Fibroblast of mammary gland (primary cell): ENCODE results near the gene KRT6A.

Experiments
- DNase-seq: peaks from one replicate; pipeline ENCODE4 v3.0.0-alpha.2; 2010; ENCODE audit warnings: low read depth
- H3K4me3 ChIP-seq: 2 replicates; pipeline ENCODE4 v1.5.1; 2011; ENCODE audit warnings: low read depth, mild to moderate bottlenecking, low read length, moderate library complexity; ENCODE audit not compliant: control insufficient read depth
- TF ChIP-seq, protein P1 (sequence below): conservative IDR thresholded peaks from 2 replicates; pipeline ENCODE4 v1.5.1; 2011; ENCODE audit warnings: low read depth, low read length, inconsistent platforms; ENCODE audit not compliant: control insufficient read depth, insufficient read depth

Gene KRT6A

DNA sequence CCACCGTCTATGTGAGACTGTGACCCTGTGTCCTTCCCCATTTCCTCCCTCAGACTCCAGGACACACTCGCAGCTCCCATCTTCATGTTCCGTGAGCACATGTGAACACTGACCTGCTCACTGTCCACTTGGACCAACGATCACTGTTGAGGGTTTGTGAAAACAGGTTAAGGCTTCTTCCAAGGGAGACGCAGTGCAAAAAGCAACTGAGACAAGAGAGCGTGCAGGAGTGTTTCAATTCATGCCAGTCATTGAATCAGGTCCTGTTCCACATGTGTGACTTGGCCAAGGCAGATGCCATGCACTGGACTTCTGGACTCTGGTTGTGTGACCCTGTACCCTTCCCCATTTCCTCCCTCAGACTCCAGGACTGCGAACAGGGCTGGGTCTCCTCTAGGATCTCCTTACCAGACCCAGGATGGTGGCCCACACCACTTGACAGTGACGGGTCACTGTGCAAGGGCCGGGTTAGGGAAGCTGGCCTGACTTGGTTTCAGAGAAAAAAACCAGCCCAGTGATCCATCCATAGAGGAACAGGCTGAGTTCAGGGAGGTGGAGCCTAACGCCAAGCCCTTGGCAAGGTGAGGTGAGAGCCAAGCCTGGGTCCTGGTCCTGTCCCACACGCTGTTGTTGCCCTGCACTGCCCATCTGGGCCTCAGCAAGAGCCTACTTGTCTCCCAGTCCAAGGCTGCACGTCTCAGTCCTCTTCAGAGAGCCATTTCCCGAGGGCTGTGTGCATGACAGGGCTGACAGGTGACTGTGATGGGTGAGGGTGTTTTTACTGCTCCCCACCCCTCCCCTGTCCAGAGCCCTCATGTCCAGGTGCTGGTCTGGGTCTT lies 32.8 kb upstream of the KRT6A start:
- DNase-seq = no peak
- TF ChIP-seq, protein P1, sequence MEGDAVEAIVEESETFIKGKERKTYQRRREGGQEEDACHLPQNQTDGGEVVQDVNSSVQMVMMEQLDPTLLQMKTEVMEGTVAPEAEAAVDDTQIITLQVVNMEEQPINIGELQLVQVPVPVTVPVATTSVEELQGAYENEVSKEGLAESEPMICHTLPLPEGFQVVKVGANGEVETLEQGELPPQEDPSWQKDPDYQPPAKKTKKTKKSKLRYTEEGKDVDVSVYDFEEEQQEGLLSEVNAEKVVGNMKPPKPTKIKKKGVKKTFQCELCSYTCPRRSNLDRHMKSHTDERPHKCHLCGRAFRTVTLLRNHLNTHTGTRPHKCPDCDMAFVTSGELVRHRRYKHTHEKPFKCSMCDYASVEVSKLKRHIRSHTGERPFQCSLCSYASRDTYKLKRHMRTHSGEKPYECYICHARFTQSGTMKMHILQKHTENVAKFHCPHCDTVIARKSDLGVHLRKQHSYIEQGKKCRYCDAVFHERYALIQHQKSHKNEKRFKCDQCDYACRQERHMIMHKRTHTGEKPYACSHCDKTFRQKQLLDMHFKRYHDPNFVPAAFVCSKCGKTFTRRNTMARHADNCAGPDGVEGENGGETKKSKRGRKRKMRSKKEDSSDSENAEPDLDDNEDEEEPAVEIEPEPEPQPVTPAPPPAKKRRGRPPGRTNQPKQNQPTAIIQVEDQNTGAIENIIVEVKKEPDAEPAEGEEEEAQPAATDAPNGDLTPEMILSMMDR = no peak
- no peak overlapping the region for H3K4me3 ChIP-seq

DNA sequence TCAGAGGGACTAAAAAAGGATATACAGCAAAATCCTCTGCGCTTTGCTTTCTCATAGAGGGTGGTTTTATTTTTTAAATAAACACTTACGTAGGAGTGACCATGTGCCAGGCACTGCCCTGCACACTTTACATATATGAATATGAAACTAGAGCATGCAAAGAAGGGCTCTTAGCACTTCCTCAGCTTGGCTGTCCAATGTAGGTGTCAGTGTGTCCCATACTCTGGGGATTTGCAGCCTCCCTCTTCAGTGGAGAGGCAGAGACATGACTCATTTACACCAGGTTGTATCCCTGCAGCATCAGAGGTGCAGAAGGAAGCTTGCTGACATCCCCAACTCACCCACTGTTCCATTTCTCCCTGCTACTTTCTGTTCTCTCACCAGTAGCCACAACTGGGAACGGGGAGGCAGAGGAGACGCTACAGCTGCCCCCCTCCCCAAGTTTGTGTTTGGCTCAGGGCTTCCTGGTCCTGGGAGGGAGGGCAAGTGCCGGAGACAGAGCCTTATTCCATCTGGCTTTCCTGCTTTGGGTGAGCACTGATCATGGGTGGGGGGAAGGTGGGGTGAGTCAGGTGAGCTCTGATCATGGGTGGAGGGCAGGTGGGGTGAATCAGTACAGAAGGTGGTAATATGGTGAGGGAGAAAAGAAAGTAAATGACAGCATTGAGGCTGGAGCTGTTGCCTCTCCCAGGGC lies 32.0 kb upstream of the KRT6A start:
- H3K4me3 ChIP-seq = no peak overlapping the region
- no peak for DNase-seq
- TF ChIP-seq, protein P1 = no peak

DNA sequence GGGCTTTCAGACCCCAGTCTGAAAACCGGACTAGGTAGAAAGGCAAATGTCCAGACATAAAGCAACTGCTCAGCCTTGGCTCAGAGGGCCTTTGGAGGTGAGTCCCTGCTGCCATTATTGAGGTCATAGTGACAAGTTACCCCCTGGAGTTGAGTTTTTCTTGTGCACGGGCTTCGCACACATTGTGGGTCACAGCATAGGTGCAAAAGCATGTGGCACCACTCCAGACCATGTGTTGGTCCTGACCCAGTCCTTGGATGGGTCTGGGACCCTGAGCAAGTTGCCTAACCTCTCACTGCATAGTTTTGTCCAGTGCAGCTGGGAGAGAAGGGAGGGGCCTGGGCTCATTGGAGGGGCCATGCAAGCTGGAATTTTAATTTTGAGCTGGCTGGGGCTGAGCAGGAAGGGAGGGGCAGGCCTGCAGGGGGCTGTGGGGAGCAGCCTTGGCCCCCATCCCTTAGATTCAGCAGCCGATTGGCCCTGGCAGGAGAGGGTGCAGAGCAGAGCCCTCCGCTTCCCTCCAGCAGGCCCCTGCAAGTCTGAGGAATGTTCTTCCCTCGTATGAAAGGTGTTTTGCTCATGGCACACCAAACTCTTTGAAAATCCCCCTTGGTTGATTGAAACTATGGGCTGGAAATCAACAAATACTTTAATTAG lies 31.3 kb upstream of the KRT6A start:
- no peak overlapping the region for H3K4me3 ChIP-seq
- TF ChIP-seq, protein P1 = no peak
- no peak for DNase-seq

DNA sequence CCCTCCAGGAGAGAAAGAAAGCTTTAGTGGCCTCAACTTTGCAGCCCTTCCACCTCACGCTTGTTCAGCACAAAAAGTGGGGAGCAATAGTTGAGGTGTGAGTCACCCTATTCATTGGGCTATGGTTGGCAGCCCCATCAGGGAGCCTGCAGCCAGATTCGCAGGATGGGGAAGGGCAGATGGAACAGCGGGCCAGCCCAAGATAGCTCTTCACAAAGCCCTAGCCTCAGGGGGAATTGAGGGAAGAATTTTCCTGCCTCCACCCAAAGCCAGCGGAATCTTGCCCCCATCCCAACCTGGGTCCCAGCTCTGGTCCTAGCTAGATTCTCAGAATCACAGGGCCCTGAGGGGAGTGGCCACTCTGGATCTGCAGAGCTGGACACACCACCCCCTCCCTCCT lies 30.8 kb upstream of the KRT6A start:
- DNase-seq = no peak
- no peak overlapping the region for H3K4me3 ChIP-seq
- TF ChIP-seq, protein P1 = no peak

DNA sequence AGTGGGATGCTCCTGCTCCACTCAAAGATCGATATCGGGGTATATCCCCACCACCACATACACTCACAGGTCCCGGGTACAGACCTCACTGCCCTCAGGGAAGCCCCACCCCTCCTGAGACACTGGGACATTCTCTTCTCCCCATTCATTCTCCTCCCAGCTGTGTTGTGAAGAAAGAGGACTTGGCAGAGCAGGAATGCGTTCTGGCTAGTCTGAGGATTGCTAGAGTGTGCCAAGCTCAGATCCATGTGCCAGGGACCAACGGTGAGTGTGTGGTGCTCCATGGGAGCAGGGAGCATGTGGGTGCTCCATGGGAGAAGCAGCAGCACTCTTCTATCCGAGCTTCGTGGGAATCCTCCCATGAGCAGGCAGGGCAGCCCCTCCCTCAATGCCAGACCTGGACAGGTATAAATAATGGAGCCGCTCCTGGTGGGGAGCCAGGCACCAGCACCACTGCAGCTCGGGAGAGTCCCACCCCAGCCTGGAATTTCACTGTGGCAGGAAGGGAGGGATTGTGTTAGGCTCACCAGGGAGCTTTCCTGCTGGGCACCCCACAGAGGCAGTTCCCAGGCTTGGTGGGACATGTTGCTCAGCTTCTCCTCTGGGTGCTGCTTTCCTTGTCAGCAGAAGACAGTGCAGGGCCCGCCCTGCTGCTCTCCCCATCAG lies 29.4 kb upstream of the KRT6A start:
- H3K4me3 ChIP-seq = no peak overlapping the region
- TF ChIP-seq, protein P1 = no peak
- DNase-seq = no peak

DNA sequence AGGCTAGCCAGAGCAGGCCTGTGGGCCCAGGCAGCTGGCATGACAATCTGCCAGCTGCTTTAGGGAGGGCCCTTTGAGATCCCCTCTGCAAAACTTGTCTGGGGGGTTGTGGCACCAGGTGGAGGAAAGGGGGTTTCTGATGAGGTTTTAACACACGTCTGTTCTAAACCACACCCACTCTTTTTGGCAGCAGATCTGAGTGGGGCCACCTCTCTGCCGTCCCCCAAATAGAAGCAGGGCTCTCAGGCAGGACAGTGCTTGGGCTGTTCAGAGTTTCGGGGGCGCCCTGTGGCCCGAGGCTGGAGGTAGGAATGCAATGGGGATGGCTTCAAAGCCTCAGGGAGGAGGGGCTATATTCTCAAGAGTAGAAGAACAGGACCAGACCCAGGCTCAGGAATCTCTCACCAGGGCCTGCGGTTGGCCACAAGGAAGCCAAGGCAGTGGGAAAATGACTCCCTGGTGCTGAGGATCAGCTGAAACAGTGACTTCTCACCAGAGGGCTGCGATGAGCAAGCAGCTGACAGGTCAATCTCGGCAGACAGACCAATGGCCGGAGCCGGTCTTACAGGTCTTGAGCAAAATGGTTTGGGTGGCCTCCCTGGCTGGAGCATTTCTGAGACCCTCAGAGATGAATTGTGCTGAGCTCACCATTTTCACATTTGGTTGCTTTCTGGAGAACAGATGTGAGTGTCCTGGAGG lies 28.7 kb upstream of the KRT6A start:
- H3K4me3 ChIP-seq = no peak overlapping the region
- TF ChIP-seq, protein P1 = no peak
- DNase-seq = peak; percentile 23
